ENCODE measurements around the gene TOR4A. TPM values are rescaled to one million over a fixed set of nuclear protein-coding genes. Genes with fewer than 3 reads are reported as not detected.

Gene TOR4A
- total and polyA plus RNA-seq, 2 experiments from 2014 or later = 2.0 to 19.0 TPM

DNA sequence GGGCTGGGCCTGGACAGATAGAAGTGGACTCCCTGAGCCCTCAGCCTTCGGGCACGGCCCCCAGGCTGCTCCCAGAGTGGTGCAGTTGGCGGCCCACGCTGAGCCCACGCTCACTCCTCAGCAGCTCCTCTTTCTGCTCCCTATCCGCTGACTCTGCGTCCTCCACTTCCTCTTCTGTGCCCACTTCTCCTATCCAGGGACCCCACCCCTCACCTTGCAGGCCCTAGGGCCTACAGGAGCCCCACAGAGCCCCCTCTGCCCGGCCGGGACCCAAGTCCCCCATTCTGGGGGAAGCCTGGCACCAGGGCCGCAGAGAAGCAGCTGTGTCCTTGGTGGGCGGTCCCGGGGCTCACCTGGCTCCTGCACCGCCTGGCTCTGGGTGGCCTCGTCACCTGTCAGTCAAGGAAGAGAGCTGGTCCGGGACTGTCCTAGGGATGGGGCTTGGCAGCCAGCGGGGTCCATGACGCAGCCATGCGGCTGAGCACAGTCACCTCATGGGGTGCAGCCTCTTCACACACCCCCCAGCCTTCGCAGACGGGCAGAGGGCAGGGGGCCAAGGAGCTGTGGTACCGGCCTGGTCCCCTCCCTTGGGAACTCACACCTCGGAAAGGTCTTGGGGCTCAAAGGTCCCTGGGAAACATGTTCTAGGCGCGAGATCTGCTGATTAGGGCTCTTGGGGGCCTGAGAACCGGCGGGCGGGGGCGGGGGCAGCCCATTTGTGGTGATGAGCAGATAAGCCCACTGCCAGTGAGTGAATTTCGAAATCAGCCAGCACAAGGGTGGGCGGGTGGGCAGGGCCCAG, 29.9 kb downstream of the TOR4A start:
- peaks cover 21% of the 10 kb centered on the region; the same call in 1 of the 2 replicates for H3K4me1 ChIP-seq (ENCODE audit: insufficient read depth)

DNA sequence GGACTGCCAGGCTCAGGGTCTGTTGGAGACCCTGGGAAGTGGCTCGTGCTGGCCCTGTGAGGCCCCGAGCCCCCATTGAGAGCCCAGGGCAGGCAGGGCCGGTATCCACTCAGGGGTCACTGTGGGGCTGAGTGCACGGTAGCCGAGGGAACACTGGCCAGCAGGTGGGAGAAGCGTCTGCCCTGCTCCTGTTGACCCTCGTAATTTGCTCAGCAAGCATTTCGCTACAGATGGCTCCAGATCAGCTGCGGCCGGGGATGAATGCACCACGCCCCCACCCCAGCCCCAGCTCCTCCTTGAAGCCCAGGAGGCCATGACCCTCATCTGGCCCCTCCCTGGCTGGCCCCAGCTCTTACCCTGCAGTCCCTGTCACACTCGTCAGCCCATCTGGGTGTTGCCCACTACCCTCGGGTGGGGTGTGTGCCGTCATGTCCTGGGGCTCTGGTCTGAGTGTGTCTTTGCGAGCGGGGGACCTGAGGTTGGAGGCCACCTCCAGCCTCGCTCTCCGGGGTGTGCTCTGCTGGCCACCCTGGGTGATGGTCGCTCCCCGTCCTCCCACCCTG, 30.6 kb downstream of the TOR4A start:
- Histone ChIP-seq H3K4me2 (no peak overlapping the region), H3F3A (replicated peaks; ENCODE audit: low read depth) (peaks cover 5% of the 10 kb centered on the region; the same call in 1 of the 2 replicates), H3K79me2 (replicated peaks; ENCODE audit: insufficient read depth) (no peaks in the 10 kb centered on the region), H2AFZ (no peak overlapping the region), H3K9me2 (ENCODE audit: insufficient read depth) (no peaks in the 10 kb centered on the region), H4K20me1 (replicated peaks; ENCODE audit: insufficient read depth) (no peaks in the 10 kb centered on the region), H3K36me3 (ENCODE audit: insufficient read depth) (no peaks in the 10 kb centered on the region), H3K27me3 (ENCODE audit: insufficient read depth) (peaks cover 7% of the 10 kb centered on the region), H3K4me3 (no peak overlapping the region), H3K4me1 (ENCODE audit: insufficient read depth) (peaks cover 16% of the 10 kb centered on the region; the same call in 1 of the 2 replicates), H3K27ac (ENCODE audit: low read depth) (no peak overlapping the region)
- Mint-ChIP-seq H3K4me1 (peaks cover 22% of the 10 kb centered on the region; the same call in 2 of the 3 replicates), H3K27me3 (ENCODE audit: insufficient read depth, low read depth, poor library complexity) (peaks cover 17% of the 10 kb centered on the region), H3K36me3 (ENCODE audit: low read depth) (no peaks in the 10 kb centered on the region), H3K27ac (no peak overlapping the region), H3K4me3 (no peak overlapping the region), H3K9me3 (no peaks in the 10 kb centered on the region)
- ATAC-seq = no peak
- no peak for DNase-seq (ENCODE audit: low spot score)
- TF ChIP-seq JUNB (IDR thresholded peaks at IDR 0.05; ENCODE audit: unreplicated experiment) (no peak), ZNF331 (CRISPR knock-in tag; IDR thresholded peaks at IDR 0.05; ENCODE audit: low read depth) (no peak), POLR2AphosphoS5 (IDR thresholded peaks at IDR 0.05; ENCODE audit: low read depth) (no peak), EZH2 (IDR thresholded peaks at IDR 0.05; ENCODE audit: low read depth, unreplicated experiment) (no peak), CREB1 (CRISPR knock-in tag; IDR thresholded peaks at IDR 0.05; ENCODE audit: low read depth) (no peak), NANOG (IDR thresholded peaks at IDR 0.05; ENCODE audit: borderline replicate concordance) (no peak)
- TF ChIP-seq, protein P1, sequence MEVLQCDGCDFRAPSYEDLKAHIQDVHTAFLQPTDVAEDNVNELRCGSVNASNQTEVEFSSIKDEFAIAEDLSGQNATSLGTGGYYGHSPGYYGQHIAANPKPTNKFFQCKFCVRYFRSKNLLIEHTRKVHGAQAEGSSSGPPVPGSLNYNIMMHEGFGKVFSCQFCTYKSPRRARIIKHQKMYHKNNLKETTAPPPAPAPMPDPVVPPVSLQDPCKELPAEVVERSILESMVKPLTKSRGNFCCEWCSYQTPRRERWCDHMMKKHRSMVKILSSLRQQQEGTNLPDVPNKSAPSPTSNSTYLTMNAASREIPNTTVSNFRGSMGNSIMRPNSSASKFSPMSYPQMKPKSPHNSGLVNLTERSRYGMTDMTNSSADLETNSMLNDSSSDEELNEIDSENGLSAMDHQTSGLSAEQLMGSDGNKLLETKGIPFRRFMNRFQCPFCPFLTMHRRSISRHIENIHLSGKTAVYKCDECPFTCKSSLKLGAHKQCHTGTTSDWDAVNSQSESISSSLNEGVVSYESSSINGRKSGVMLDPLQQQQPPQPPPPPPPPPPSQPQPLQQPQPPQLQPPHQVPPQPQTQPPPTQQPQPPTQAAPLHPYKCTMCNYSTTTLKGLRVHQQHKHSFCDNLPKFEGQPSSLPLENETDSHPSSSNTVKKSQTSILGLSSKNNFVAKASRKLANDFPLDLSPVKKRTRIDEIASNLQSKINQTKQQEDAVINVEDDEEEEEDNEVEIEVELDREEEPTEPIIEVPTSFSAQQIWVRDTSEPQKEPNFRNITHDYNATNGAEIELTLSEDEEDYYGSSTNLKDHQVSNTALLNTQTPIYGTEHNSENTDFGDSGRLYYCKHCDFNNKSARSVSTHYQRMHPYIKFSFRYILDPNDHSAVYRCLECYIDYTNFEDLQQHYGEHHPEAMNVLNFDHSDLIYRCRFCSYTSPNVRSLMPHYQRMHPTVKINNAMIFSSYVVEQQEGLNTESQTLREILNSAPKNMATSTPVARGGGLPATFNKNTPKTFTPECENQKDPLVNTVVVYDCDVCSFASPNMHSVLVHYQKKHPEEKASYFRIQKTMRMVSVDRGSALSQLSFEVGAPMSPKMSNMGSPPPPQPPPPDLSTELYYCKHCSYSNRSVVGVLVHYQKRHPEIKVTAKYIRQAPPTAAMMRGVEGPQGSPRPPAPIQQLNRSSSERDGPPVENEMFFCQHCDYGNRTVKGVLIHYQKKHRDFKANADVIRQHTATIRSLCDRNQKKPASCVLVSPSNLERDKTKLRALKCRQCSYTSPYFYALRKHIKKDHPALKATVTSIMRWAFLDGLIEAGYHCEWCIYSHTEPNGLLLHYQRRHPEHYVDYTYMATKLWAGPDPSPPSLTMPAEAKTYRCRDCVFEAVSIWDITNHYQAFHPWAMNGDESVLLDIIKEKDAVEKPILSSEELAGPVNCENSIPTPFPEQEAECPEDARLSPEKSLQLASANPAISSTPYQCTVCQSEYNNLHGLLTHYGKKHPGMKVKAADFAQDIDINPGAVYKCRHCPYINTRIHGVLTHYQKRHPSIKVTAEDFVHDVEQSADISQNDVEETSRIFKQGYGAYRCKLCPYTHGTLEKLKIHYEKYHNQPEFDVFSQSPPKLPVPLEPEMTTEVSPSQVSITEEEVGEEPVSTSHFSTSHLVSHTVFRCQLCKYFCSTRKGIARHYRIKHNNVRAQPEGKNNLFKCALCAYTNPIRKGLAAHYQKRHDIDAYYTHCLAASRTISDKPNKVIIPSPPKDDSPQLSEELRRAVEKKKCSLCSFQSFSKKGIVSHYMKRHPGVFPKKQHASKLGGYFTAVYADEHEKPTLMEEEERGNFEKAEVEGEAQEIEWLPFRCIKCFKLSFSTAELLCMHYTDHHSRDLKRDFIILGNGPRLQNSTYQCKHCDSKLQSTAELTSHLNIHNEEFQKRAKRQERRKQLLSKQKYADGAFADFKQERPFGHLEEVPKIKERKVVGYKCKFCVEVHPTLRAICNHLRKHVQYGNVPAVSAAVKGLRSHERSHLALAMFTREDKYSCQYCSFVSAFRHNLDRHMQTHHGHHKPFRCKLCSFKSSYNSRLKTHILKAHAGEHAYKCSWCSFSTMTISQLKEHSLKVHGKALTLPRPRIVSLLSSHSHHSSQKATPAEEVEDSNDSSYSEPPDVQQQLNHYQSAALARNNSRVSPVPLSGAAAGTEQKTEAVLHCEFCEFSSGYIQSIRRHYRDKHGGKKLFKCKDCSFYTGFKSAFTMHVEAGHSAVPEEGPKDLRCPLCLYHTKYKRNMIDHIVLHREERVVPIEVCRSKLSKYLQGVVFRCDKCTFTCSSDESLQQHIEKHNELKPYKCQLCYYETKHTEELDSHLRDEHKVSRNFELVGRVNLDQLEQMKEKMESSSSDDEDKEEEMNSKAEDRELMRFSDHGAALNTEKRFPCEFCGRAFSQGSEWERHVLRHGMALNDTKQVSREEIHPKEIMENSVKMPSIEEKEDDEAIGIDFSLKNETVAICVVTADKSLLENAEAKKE (CRISPR knock-in tag; IDR thresholded peaks at IDR 0.05) = no peak
- TF ChIP-seq, protein P2, sequence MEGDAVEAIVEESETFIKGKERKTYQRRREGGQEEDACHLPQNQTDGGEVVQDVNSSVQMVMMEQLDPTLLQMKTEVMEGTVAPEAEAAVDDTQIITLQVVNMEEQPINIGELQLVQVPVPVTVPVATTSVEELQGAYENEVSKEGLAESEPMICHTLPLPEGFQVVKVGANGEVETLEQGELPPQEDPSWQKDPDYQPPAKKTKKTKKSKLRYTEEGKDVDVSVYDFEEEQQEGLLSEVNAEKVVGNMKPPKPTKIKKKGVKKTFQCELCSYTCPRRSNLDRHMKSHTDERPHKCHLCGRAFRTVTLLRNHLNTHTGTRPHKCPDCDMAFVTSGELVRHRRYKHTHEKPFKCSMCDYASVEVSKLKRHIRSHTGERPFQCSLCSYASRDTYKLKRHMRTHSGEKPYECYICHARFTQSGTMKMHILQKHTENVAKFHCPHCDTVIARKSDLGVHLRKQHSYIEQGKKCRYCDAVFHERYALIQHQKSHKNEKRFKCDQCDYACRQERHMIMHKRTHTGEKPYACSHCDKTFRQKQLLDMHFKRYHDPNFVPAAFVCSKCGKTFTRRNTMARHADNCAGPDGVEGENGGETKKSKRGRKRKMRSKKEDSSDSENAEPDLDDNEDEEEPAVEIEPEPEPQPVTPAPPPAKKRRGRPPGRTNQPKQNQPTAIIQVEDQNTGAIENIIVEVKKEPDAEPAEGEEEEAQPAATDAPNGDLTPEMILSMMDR (conservative IDR thresholded peaks at IDR 0.05; ENCODE audit: low read depth in 2 of 2) = no peak

More for the DNA sequence above, 29.9 kb downstream of the TOR4A start:
- Mint-ChIP-seq H3K27me3 (ENCODE audit: insufficient read depth, low read depth, poor library complexity) (peaks cover 17% of the 10 kb centered on the region), H3K36me3 (ENCODE audit: low read depth) (no peaks in the 10 kb centered on the region), H3K27ac (no peak overlapping the region; the same call in 1 of the 2 replicates), H3K4me3 (no peak overlapping the region), H3K4me1 (peaks cover 25% of the 10 kb centered on the region), H3K9me3 (no peaks in the 10 kb centered on the region)
- Histone ChIP-seq H4K20me1 (replicated peaks; ENCODE audit: insufficient read depth) (no peaks in the 10 kb centered on the region), H3K9me2 (ENCODE audit: insufficient read depth) (no peaks in the 10 kb centered on the region), H3K27me3 (ENCODE audit: insufficient read depth) (peaks cover 13% of the 10 kb centered on the region), H2AFZ (no peak overlapping the region; the same call in 1 of the 2 replicates), H3K79me2 (replicated peaks; ENCODE audit: insufficient read depth) (no peaks in the 10 kb centered on the region), H3F3A (replicated peaks; ENCODE audit: low read depth) (peaks cover 8% of the 10 kb centered on the region), H3K36me3 (ENCODE audit: insufficient read depth) (no peaks in the 10 kb centered on the region), H3K4me2 (no peak overlapping the region), H3K27ac (ENCODE audit: low read depth) (no peak overlapping the region), H3K4me3 (no peak overlapping the region)
- DNase-seq (ENCODE audit: low spot score) = peak; percentile 84
- TF ChIP-seq JUNB (IDR thresholded peaks at IDR 0.05; ENCODE audit: unreplicated experiment) (no peak), STAT1 (IDR thresholded peaks at IDR 0.05; ENCODE audit: unreplicated experiment) (no peak)
- peak; percentile 62 for ATAC-seq

All from GM23338 (cell line).